Fibroblast of lung (primary cell): ENCODE results near the gene CDX2. TPM values are rescaled to one million over a fixed set of nuclear protein-coding genes. Genes with fewer than 3 reads are reported as not detected.

Source experiments
- DNase-seq, 2 donors: peaks; one replicate each; pipeline versions ENCODE4 v3.0.0 to v3.0.0-alpha.2; 2010; ENCODE audit warnings: low read depth in 2 of 2
- H2AFZ ChIP-seq: 2 replicates; pipeline ENCODE4 v1.5.1; 2012; ENCODE audit warnings: low read length, control low read depth, inconsistent platforms
- H3K27ac ChIP-seq: 2 replicates; pipeline ENCODE4 v1.5.1; 2011; ENCODE audit warnings: low read length, control low read depth; ENCODE audit not compliant: insufficient read depth
- H3K27me3 ChIP-seq: 2 replicates; pipeline ENCODE4 v1.5.1; 2011; ENCODE audit warnings: mild to moderate bottlenecking, low read length; ENCODE audit not compliant: control insufficient read depth, insufficient read depth
- H3K36me3 ChIP-seq: 2 replicates; pipeline ENCODE4 v1.5.1; 2011; ENCODE audit warnings: low read length; ENCODE audit not compliant: control insufficient read depth, insufficient read depth
- H3K4me1 ChIP-seq: 2 replicates; pipeline ENCODE4 v1.5.1; 2011; ENCODE audit warnings: low read length; ENCODE audit not compliant: control insufficient read depth, insufficient read depth; ENCODE audit errors: extremely low read depth
- H3K4me2 ChIP-seq: 2 replicates; pipeline ENCODE4 v1.5.1; 2011; ENCODE audit warnings: low read length, control low read depth; ENCODE audit not compliant: insufficient read depth; ENCODE audit errors: extremely low read depth
- H3K4me3 ChIP-seq, 4 experiments: fragments of 200-600 bp in 1 of 4; sonication (generic) in 1 of 4; replicated peaks in 1 of 4; 2 replicates each; pipeline ENCODE4 v1.5.1; 2011 to 2016; ENCODE audit warnings: low read length in 4 of 4, low read depth in 3 of 4, mild to moderate bottlenecking in 3 of 4, control low read depth in 2 of 4, inconsistent platforms in 1 of 4, mixed read lengths in 1 of 4; ENCODE audit not compliant: insufficient read depth in 1 of 4; ENCODE audit errors: control extremely low read depth in 1 of 4
- H3K79me2 ChIP-seq: 2 replicates; pipeline ENCODE4 v1.5.1; 2012; ENCODE audit warnings: mild to moderate bottlenecking, low read length, inconsistent platforms; ENCODE audit not compliant: control insufficient read depth, insufficient read depth
- H3K9ac ChIP-seq: 2 replicates; pipeline ENCODE4 v1.5.1; 2011; ENCODE audit warnings: mild to moderate bottlenecking, low read length, control low read depth; ENCODE audit not compliant: insufficient read depth
- H3K9me3 ChIP-seq: 2 replicates; pipeline ENCODE4 v1.5.1; 2012; ENCODE audit warnings: low read depth, low read length; ENCODE audit not compliant: control insufficient read depth, insufficient read depth
- H4K20me1 ChIP-seq: 2 replicates; pipeline ENCODE4 v1.5.1; 2011; ENCODE audit warnings: low read length; ENCODE audit not compliant: control insufficient read depth, insufficient read depth; ENCODE audit errors: extremely low read depth
- EZH2 ChIP-seq: IDR thresholded peaks from 2 replicates; pipeline ENCODE4 v1.5.1; 2012; ENCODE audit warnings: low read length, control low read depth, mild to moderate bottlenecking; ENCODE audit errors: missing control alignments
- polyA plus RNA-seq, 2 donors: library from polyadenylated mRNA; depleted of rRNA in 1 of 2; stranded (reverse) in 1 of 2; unstranded in 1 of 2; fragments of >200 nt; gene quantifications; 2 replicates each; pipeline ENCODE4 v1.2.1, GENCODE V29; 2011 to 2012; ENCODE audit warnings: missing spikeins in 1 of 2
- total RNA-seq: library from RNA; depleted of rRNA; stranded (reverse); fragments of >200 nt; gene quantifications from 2 replicates; pipeline ENCODE4 v1.2.1, GENCODE V29; 2014
- TF ChIP-seq, protein P1 (sequence below), 2 donors: IDR thresholded peaks in 1 of 2; conservative IDR thresholded peaks in 1 of 2; 1 replicate in 1 of 2; 2 replicates in 1 of 2; pipeline ENCODE4 v1.5.1; 2011 to 2012; ENCODE audit warnings: low read length in 2 of 2, control low read depth in 1 of 2, inconsistent platforms in 1 of 2, low read depth in 1 of 2, mild to moderate bottlenecking in 1 of 2

CDX2 gene
- total and polyA plus RNA-seq, 2 donors (not counting 1 experiment from before 2014, with no cell fraction given): not detected

- H2AFZ ChIP-seq: no peak overlapping the region
- TF ChIP-seq, protein P1, sequence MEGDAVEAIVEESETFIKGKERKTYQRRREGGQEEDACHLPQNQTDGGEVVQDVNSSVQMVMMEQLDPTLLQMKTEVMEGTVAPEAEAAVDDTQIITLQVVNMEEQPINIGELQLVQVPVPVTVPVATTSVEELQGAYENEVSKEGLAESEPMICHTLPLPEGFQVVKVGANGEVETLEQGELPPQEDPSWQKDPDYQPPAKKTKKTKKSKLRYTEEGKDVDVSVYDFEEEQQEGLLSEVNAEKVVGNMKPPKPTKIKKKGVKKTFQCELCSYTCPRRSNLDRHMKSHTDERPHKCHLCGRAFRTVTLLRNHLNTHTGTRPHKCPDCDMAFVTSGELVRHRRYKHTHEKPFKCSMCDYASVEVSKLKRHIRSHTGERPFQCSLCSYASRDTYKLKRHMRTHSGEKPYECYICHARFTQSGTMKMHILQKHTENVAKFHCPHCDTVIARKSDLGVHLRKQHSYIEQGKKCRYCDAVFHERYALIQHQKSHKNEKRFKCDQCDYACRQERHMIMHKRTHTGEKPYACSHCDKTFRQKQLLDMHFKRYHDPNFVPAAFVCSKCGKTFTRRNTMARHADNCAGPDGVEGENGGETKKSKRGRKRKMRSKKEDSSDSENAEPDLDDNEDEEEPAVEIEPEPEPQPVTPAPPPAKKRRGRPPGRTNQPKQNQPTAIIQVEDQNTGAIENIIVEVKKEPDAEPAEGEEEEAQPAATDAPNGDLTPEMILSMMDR (conservative IDR thresholded peaks at IDR 0.05 in 1 of 2, IDR thresholded peaks at IDR 0.05 in 1 of 2; ENCODE audit: low read depth in 1 of 2, low read length in 2 of 2): no peak
- TF ChIP-seq EZH2: no peak
- no peak overlapping the region for H3K4me2 ChIP-seq
- H3K9me3 ChIP-seq: no peaks in the 10 kb centered on the region
- no peak overlapping the region for H3K9ac ChIP-seq
- no peaks in the 10 kb centered on the region for H3K4me1 ChIP-seq
- H3K4me3 ChIP-seq: no peak overlapping the region
- no peak for DNase-seq
- H3K36me3 ChIP-seq: no peaks in the 10 kb centered on the region
- no peak overlapping the region for H3K27ac ChIP-seq
- no peaks in the 10 kb centered on the region for H3K27me3 ChIP-seq
- H3K79me2 ChIP-seq: no peaks in the 10 kb centered on the region
- H4K20me1 ChIP-seq: no peaks in the 10 kb centered on the region
These were observed 31.5 kb upstream of the CDX2 start for GRCh38 chr13:28000567-28000966.

- peak; percentile 15 to 34 for DNase-seq
- no peaks in the 10 kb centered on the region for H3K27me3 ChIP-seq
- no peaks in the 10 kb centered on the region for H3K9me3 ChIP-seq
- H3K9ac ChIP-seq: no peak overlapping the region
- no peak overlapping the region for H3K4me3 ChIP-seq
- H3K4me2 ChIP-seq: no peak overlapping the region
- H2AFZ ChIP-seq: no peak overlapping the region
- TF ChIP-seq, protein P1 (conservative IDR thresholded peaks at IDR 0.05 in 1 of 2, IDR thresholded peaks at IDR 0.05 in 1 of 2; ENCODE audit: low read depth in 1 of 2, low read length in 2 of 2): peak in 1 of 2 donors; percentile 45
- TF ChIP-seq EZH2: no peak
- no peaks in the 10 kb centered on the region for H3K4me1 ChIP-seq
- H4K20me1 ChIP-seq: no peaks in the 10 kb centered on the region
- no peaks in the 10 kb centered on the region for H3K36me3 ChIP-seq
- no peak overlapping the region for H3K27ac ChIP-seq
- H3K79me2 ChIP-seq: no peaks in the 10 kb centered on the region
These were observed 28.9 kb upstream of the CDX2 start for GRCh38 chr13:27997904-27998522.

DNA sequence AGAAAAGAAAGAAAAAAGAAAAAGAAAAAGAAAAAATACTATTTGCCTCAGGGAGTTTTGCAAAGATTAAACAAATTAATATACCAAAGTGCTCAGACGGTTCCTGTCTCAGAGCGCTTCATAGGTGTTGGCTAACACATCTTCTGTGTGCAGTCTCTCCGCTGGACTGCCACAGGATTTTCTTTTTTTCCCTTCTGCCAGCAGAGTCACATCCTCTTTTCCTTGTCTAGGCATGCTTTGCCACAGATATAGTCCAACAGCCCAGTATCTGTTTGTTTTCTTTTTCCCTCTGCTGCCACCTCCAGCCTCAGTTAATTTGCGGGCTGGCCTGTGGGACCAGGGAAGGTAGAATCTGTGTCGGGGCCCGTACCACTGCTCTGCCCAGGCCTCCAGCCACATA, 22.8 kb upstream of the CDX2 start:
- Histone ChIP-seq H3K9me3 (no peaks in the 10 kb centered on the region), H3K27ac (no peak overlapping the region), H3K36me3 (no peaks in the 10 kb centered on the region), H3K9ac (no peak overlapping the region), H4K20me1 (no peaks in the 10 kb centered on the region), H3K27me3 (no peaks in the 10 kb centered on the region), H3K4me2 (no peak overlapping the region), H2AFZ (no peak overlapping the region), H3K4me3 (no peak overlapping the region), H3K79me2 (no peaks in the 10 kb centered on the region), H3K4me1 (no peaks in the 10 kb centered on the region)
- no peak for DNase-seq
- no peak for TF ChIP-seq EZH2
- TF ChIP-seq, protein P1 (conservative IDR thresholded peaks at IDR 0.05 in 1 of 2, IDR thresholded peaks at IDR 0.05 in 1 of 2; ENCODE audit: low read depth in 1 of 2, low read length in 2 of 2): no peak
